Stimulated activated CD4-positive, alpha-beta T cell treated with anti-CD3 and anti-CD28 coated beads, TNF-alpha, amount 100 ng/mL, for 48 hours (primary cell): ENCODE results near the gene STK32B.
"Not testable (repeated sequence)": the region's sequence is repeated elsewhere in the genome, so short reads cannot be mapped to it uniquely, and the experiment has no call there.

ENCODE experiments used
- DNase-seq, 3 donors: peaks; one replicate each; pipeline ENCODE4 v3.0.0-alpha.2; 2020; ENCODE audit warnings: low read depth in 3 of 3

Gene STK32B

GRCh38 chr4:5051278-5052203, at the start of gene STK32B:
Gene STK32B (plus strand): TSS chr4:5051480.
- DNase-seq: peak in 1 of 3 donors; percentile 11

DNA sequence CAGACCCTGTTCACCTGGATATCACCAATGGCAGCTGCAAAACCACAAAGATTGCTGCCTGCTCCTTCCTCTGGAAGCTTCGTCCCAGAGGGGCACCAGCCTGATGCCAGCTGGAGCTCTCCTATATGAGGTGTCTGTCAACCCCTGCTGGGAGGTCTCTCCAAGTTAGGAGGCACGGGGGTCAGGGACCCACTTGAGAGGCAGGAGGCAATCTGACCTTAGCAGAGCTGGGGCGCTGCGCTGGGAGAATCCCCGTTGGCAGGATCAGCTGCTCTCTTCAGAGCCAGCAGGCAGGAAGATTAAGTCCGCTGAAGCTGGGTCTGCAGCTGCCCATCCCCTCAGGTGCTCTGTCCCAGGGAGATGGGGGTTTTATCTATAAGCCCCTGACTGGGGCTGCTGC, 49.6 kb upstream of the STK32B start:
- not testable (repeated sequence) for DNase-seq

DNA sequence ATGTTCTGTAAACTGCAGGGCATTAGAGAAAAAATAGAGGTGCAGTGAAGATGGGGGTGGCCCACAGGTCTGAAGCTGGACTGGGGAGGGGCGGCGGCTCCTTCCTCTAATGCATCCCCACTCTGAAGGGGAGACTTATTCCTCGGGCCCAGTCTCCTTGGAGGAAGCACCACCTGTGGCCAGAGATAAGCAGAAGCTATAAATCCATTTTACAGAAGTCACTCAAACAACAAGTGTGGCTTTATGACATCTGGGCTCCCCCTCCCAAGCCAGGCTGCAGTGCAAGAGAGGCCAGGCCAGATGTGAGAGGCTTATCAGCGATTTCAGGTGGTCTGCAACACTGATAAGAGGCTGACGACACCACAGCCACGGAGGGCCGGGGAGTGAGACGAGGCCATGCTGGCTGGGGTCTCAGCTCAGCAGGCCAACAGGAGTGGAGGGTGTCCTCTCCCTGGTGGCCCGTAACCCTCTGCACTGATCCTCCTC, 47.9 kb upstream of the STK32B start:
- DNase-seq: no peak

- DNase-seq: no peak
Measured at GRCh38 chr4:5003918-5004317, 47.4 kb upstream of the STK32B start.

GRCh38 chr4:5004496-5004895, 46.8 kb upstream of the STK32B start:
- no peak for DNase-seq

DNA sequence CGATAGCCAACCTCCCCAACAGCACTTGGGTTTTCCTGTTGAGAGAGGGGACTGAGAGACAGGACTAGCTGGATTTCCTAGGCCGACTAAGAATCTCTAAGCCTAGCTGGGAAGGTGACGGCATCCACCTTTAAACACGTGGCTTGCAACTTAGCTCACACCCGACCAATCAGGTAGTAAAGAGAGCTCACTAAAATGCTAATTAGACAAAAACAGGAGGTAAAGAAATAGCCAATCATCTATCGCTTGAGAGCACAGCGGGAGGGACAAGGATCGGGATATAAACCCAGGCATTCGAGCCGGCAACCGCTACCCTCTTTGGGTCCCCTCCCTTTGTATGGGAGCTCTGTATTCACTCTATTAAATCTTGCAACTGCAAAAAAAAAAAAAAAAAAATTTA, 44.3 kb upstream of the STK32B start:
- DNase-seq: not testable (repeated sequence)

DNA sequence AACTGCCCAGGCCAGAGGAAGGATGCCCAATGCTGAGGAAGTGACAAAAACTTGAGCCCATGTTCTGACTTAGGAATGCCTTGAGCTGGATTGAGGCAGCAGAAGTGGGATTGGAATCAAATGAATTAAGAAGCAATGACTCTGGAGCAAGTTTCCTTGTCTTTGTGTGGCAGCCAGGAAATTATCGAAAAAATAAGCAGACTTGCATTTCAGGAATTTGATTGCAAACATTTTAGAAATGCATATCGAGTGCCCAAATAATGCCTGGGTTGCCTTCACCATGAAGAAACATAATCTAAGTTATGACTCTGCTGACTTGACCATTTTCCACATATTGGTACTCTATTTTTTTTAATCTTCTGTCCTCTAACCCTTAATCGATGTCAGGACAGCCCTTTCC, 41.5 kb upstream of the STK32B start:
- no peak for DNase-seq

- no peak for DNase-seq
Measured at GRCh38 chr4:5010984-5011383, 40.3 kb upstream of the STK32B start.

DNA sequence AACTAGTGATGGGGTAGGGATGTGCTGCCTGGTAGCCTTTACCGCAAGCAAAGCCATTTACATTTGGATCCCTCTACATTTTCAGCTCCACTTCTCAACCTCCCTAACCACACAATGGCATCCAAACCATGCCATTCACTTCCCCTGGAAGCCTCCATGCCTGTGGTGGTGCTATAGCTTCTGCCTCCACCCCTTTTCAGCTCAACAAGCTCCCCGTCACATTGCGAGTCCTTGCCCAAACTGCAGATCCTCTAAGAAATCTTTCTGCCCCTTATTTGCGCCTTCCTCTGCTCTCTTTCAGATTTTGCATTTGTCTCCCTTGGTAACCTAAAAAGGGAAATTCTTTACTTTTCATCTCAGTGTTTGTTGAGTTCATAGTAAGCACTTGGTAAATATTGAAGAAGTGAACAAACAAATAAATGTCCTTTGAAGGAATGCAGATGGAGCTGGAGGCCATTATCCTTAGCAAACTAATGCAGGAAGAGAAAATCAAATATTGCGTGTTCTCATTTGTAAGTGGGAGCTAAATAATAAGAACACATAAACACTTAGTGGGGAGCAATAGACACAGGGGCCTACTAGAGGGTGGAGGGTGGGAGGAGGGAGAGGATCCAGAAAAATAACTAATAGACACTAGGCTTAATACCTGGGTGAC, 38.9 kb upstream of the STK32B start:
- DNase-seq: no peak

GRCh38 chr4:5012958-5013357, 38.3 kb upstream of the STK32B start:
- DNase-seq: no peak

DNA sequence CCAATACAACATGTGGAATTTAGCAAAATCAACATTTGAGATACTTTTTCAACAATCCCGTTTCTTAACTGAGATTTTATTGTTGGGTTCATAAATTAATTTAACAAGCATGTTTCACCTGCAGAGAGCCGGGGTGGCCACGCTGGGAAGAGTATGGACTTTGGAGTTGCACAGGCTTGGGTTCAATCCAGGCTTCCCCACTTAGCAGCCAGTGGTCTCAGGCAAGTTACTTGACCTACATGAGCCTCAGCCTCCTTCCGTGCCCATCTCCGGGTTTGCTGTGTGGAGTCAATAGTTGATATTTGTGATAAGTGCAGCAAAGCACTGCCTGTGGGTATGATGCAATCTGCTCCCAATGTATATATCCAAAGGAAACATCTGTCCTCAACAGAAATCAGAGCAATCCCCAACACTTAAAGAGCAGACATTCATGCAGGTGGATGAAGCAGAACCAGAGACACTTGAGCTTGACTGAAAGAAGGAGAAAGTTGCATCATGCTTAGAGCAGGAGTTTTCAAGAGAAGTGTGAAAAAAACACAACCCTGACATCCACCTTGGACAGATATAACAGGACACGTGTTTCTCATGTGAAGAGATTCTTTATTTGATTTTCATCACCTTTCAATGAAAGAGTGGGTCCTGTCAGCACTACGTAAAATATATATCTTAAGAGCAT, 37.1 kb upstream of the STK32B start:
- no peak for DNase-seq

DNA sequence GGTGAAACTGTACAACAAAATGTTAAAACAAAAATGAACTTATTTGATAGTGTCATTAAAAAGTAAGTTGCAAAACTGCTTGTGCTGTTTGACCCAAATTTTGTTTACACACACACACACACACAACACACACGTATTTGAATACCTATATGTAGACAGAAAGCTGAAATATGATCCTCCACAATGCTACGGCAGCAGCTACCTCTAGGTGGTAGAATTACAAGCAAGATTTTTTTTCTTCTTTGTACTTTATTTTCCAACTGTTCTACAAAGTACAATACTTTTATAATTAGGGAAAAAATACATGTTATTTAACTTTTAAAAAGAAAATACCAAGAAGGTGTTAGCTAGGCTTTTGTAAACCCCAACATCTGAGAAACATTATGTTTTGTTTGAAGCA, 33.2 kb upstream of the STK32B start:
- no peak for DNase-seq

GRCh38 chr4:5018603-5019002, 32.7 kb upstream of the STK32B start:
- no peak for DNase-seq

DNA sequence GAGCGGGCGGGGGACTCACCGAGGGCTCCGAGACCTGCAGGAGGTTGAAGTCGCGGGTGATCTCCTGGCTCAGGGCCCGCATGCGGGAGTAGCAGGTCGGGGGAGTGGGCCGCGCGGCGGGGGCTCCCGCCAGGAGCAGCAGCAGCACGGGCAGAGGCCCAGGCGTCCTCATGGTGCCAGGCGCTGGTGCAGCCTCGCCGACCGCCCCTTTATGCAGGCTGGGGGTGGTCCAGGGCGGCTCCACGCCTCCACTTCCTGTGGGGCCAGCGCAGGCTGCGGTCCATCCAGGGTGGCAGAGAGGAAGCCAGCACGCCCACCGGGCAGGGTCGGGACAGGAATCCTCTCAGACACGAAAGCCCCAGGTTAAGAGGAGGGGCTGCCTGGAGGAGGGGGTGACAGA, 32.0 kb upstream of the STK32B start, which contains the start of gene CYTL1:
Gene CYTL1 (minus strand): TSS at position 185 of the 400 bp plus-strand sequence. CDS start 13 bp downstream, at position 172.
- no peak for DNase-seq

DNA sequence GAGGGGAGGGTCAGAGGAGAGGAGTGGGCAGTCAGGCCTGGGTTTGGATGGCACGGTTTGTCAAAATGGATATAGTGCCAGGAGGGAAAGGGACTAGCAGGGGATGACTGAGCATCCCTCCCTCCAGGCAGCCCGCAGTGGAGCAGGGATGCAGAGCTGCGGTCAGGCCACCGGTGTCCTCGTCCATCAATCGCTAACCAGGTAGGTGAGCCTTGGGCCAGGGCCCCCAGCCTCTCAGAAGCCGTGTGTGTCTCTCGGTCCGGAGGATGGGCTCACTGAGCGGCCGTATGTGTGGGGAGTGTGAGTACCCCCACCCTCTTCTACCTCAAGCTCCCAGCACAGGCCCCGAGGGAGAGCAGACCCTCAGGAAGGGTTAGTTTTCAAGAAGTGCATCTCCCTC, 31.5 kb upstream of the STK32B start:
- DNase-seq: no peak

- no peak for DNase-seq
Measured at GRCh38 chr4:5020341-5020740, 30.9 kb upstream of the STK32B start.

DNA sequence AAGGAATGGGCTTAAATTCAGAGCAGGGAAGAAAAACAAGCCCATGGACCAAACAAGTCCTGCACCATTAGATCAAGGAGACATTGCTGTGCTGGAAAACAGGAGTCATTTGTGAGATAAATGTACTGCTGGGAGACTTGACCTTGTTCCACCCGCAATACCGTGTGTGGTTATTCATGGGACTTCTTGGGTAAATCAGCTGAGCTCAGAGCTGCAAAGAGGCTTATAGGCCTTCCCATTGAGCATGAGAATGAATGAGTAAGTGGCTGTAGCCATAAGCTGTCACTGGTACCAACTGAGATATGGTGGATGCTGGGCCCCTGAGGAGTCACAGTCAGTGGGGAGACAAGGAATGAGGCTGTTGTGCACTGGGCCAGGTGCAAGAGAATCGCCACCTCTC, 29.7 kb upstream of the STK32B start:
- no peak for DNase-seq

- DNase-seq: no peak
Measured at GRCh38 chr4:5024673-5025072, 26.6 kb upstream of the STK32B start.

DNA sequence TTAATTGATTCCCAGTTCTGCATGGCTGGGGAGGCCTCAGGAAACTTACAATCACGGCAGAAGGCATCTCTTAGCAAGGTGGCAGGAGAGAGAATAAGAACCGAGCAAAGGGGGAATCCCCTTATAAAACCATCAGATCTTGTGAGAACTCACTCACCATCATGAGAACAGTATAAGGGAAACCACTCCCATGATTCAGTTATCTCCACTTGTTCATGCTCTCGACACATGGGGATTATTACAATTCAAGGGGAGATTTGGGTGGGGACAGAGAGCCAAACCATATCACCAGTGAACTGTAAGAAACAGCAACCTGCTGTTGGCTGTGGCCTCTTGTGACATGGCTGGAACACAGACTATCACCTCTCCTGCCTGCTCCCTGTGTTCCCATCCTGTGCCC, 24.9 kb upstream of the STK32B start:
- no peak for DNase-seq

DNA sequence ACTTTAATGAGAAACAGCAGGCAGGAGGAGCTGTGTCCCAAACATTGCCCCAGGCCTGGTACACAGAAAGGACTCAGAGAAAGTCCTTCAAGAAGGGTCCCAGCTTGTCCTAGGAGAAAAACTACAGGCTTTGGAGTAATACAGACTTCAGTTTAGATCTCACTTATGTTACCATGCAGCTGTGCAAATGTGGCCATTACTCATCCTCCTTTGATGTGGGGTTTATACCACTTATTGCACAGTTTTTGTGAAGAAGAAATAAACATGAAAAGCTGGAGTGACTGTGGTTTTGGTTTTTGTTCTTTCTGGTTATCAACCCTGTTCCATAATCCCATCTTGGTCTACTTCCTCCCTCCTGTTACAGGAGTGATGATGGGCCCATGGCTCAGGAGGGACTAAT, 23.9 kb upstream of the STK32B start:
- no peak for DNase-seq

- DNase-seq: no peak
Measured at GRCh38 chr4:5028480-5028879, 22.8 kb upstream of the STK32B start.

DNA sequence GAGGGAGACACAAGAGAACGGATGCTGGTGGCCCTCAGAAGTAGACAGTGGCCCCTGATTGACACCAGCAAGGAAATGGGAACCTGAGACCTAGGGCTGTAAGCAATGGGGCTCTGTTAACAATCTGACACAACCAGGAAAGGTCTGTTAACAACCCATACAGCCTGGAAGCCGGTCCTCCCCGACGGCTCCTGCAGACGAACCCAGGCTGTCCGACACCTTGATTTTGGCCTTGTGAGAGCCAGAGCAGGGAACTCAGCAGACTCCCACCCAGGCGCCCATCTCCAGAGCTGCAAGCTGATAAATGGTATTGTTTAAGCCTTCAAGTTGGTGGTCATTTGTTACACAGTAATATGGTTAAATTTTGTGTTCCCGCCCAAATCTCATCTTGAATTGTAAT, 21.8 kb upstream of the STK32B start:
- no peak for DNase-seq
